GM12878 (cell line): ENCODE data around the gene BBS2. TPM values are rescaled to one million over a fixed set of nuclear protein-coding genes. Genes with fewer than 3 reads are reported as not detected.

Experiments used
- ATAC-seq: fragments of 200-7000 bp; cut with Tn5 transposase; 3 replicates; pipeline ENCODE4 v1.9.1; 2020; ENCODE audit warnings: mild to moderate bottlenecking, moderate library complexity
- BruUV-seq: library from RNA; stranded (reverse); fragments of 400-500 nt; replicated peaks from 2 replicates; lab custom pipeline; 2021; lab: Mats Ljungman, UMichigan
- CTCF ChIA-PET: fragments of 300-600 bp; sonication (Branson Sonifier 250); formaldehyde crosslinking; extraction: SDS; loops from one replicate; lab custom pipeline; 2021; ENCODE audit warnings: inconsistent platforms; lab: Yijun Ruan, JAX
- POLR2A ChIA-PET: fragments of 350-600 bp; formaldehyde crosslinking; extraction: SDS; loops from one replicate; lab custom pipeline; 2021; ENCODE audit warnings: inconsistent platforms; lab: Charles Lee
- RAD21 ChIA-PET: fragments of 300-600 bp; sonication (Branson Sonifier 250); formaldehyde crosslinking; loops from one replicate; lab custom pipeline; 2023; ENCODE audit warnings: antibody characterized with exemption; ENCODE audit not compliant: unreplicated experiment; lab: Charles Lee
- SMC1A ChIA-PET: fragments of 300-600 bp; sonication (Branson Sonifier 250); formaldehyde crosslinking; loops from one replicate; lab custom pipeline; 2023; ENCODE audit not compliant: unreplicated experiment, uncharacterized antibody; lab: Charles Lee
- DNase-seq: peaks from one replicate; pipeline ENCODE4 v3.0.0-alpha.2; 2011; ENCODE audit warnings: low read depth, low spot score
- FAIRE-seq: peaks from 3 replicates; lab custom pipeline; 2011; peaks lifted over from hg19 to GRCh38; lab: Jason Lieb, UNC
- H2AFZ ChIP-seq: 2 replicates; pipeline ENCODE4 v1.6.0; 2011; ENCODE audit warnings: low read depth, low read length, control low read depth; ENCODE audit not compliant: control insufficient read depth
- H3K27ac ChIP-seq: 2 replicates; pipeline ENCODE4 v1.5.1; 2011; ENCODE audit warnings: control low read depth; ENCODE audit not compliant: control insufficient read depth, insufficient read depth
- H3K27me3 ChIP-seq, 2 experiments: replicated peaks in 1 of 2; 2 replicates each; pipeline versions ENCODE4 v1.6.0 to v1.6.1; 2011; ENCODE audit warnings: low read length in 1 of 2; ENCODE audit not compliant: control insufficient read depth in 2 of 2, insufficient read depth in 2 of 2
- H3K36me3 ChIP-seq, 2 experiments: 2 replicates each; pipeline ENCODE4 v1.5.1; 2011; ENCODE audit warnings: low read length in 1 of 2; ENCODE audit not compliant: control insufficient read depth in 2 of 2, insufficient read depth in 2 of 2
- H3K4me1 ChIP-seq: 2 replicates; pipeline ENCODE4 v1.6.1; 2011; ENCODE audit warnings: mild to moderate bottlenecking, low read length, moderate library complexity, mixed read lengths; ENCODE audit not compliant: control insufficient read depth, insufficient read depth
- H3K4me2 ChIP-seq: 2 replicates; pipeline ENCODE4 v1.6.0; 2011; ENCODE audit warnings: control low read depth; ENCODE audit not compliant: control insufficient read depth, insufficient read depth
- H3K4me3 ChIP-seq: fragments of 200-600 bp; sonication (generic); 2 replicates; pipeline ENCODE4 v1.5.1; 2016
- H3K79me2 ChIP-seq: 2 replicates; pipeline ENCODE4 v1.6.0; 2011; ENCODE audit warnings: low read length; ENCODE audit not compliant: control insufficient read depth, insufficient read depth
- H3K9ac ChIP-seq: 2 replicates; pipeline ENCODE4 v1.8.0; 2011; ENCODE audit warnings: low read length, control low read depth, mixed read lengths; ENCODE audit not compliant: control insufficient read depth, insufficient read depth
- H3K9me3 ChIP-seq: replicated peaks from 3 replicates; pipeline ENCODE4 v1.5.1; 2011; ENCODE audit warnings: mild to moderate bottlenecking, low read length; ENCODE audit not compliant: control insufficient read depth, insufficient read depth
- H4K20me1 ChIP-seq: 2 replicates; pipeline ENCODE4 v1.6.0; 2011; ENCODE audit not compliant: control insufficient read depth, insufficient read depth
- BMI1 ChIP-seq: fragments of 450-650 bp; IDR thresholded peaks from 2 replicates; pipeline ENCODE4 v1.6.1; 2016; ENCODE audit warnings: mild to moderate bottlenecking, moderate library complexity, borderline replicate concordance
- CHD4 ChIP-seq: fragments of 200-600 bp; sonication (generic); IDR thresholded peaks from 2 replicates; pipeline ENCODE4 v1.6.1; 2016; ENCODE audit warnings: mild to moderate bottlenecking
- FOXK2 ChIP-seq: fragments of 450-650 bp; IDR thresholded peaks from 2 replicates; pipeline ENCODE4 v1.6.1; 2017; ENCODE audit warnings: mild to moderate bottlenecking, moderate library complexity
- MXI1 ChIP-seq: fragments of 150-350 bp; IDR thresholded peaks from 2 replicates; pipeline ENCODE4 v1.6.1; 2011; ENCODE audit warnings: low read depth, mild to moderate bottlenecking, inconsistent platforms, low read length, improper control_type of control experiment
- MYB ChIP-seq: fragments of 150-350 bp; IDR thresholded peaks from 2 replicates; pipeline ENCODE4 v1.6.1; 2014; ENCODE audit warnings: mild to moderate bottlenecking, low read depth, low read length, borderline replicate concordance
- NBN ChIP-seq: fragments of 450-650 bp; IDR thresholded peaks from 2 replicates; pipeline ENCODE4 v1.6.1; 2016
- PAX5 ChIP-seq: IDR thresholded peaks from 2 replicates; pipeline ENCODE4 v1.6.1; 2011; ENCODE audit warnings: low read depth, low read length, borderline replicate concordance
- POLR2AphosphoS2 ChIP-seq: IDR thresholded peaks from 2 replicates; pipeline ENCODE4 v1.6.1; 2011; ENCODE audit warnings: low read depth, mild to moderate bottlenecking, low read length, improper control_type of control experiment, moderate library complexity
- SMAD5 ChIP-seq: IDR thresholded peaks from 2 replicates; pipeline ENCODE4 v1.6.1; 2016; ENCODE audit warnings: antibody characterized with exemption, low read depth
- SRF ChIP-seq, 2 experiments: IDR thresholded peaks; 2 replicates each; pipeline ENCODE4 v1.6.1; 2011; ENCODE audit warnings: low read depth in 2 of 2, low read length in 2 of 2, mild to moderate bottlenecking in 1 of 2, moderate library complexity in 1 of 2
- STAT1 ChIP-seq: fragments of 450-650 bp; conservative IDR thresholded peaks from 2 replicates; pipeline ENCODE4 v1.6.1; 2014; ENCODE audit warnings: antibody characterized with exemption, mild to moderate bottlenecking
- TAF1 ChIP-seq: IDR thresholded peaks from 2 replicates; pipeline ENCODE4 v1.6.1; 2011; ENCODE audit warnings: mild to moderate bottlenecking, low read depth, low read length, borderline replicate concordance
- WRNIP1 ChIP-seq: IDR thresholded peaks from 2 replicates; pipeline ENCODE4 v1.6.1; 2011; ENCODE audit warnings: low read depth, low read length, improper control_type of control experiment, borderline replicate concordance
- YY1 ChIP-seq: IDR thresholded peaks from 2 replicates; pipeline ENCODE4 v1.6.1; 2011; ENCODE audit warnings: low read depth, mild to moderate bottlenecking, low read length
- ZNF384 ChIP-seq: IDR thresholded peaks from 2 replicates; pipeline ENCODE4 v1.6.1; 2012; ENCODE audit warnings: low read depth, mild to moderate bottlenecking, low read length, improper control_type of control experiment, borderline replicate concordance
- in situ Hi-C: fragments of 300-500 bp; cut with MboI; formaldehyde crosslinking; loops from 9 replicates; pipeline ENCODE4 v1.14.3; 2018; ENCODE audit warnings: mixed read lengths
- intact Hi-C: fragments of 100-400 bp; cut with micrococcal nuclease; formaldehyde crosslinking; loops from one replicate; pipeline ENCODE4 v1.14.2; 2022; ENCODE audit not compliant: unreplicated experiment
- polyA plus RNA-seq, 11 experiments: library from polyadenylated mRNA; depleted of rRNA in 4 of 11; unstranded in 6 of 11; stranded (reverse) in 5 of 11; fragments of >200 nt; fragmentation: Nextera tagmentation in 4 of 11; fragmentation: Illumina TruSeq in 1 of 11; extraction: Ambion mirVana in 4 of 11; extraction: Trizol in 1 of 11; gene quantifications; 1 replicate in 1 of 11; 2 replicates in 10 of 11; pipeline versions ENCODE4 v1.2.1 to v1.2.3, GENCODE V29; 2011 to 2016; ENCODE audit warnings: inconsistent platforms in 2 of 11, missing spikeins in 2 of 11, low read depth in 1 of 11
- total RNA-seq, 4 experiments: library from RNA; depleted of rRNA in 3 of 4; stranded (reverse); fragments of >200 nt in 3 of 4; fragmentation: Illumina TruSeq in 1 of 4; extraction: Trizol in 1 of 4; gene quantifications; 2 replicates each; pipeline versions ENCODE4 v1.2.1 to v1.2.3, GENCODE V29; 2013 to 2021

Gene BBS2
- total and polyA plus RNA-seq, 10 of the 15 experiments (the other 5 are each of a cell fraction or from before 2014, with no cell fraction given): 4.9 to 38.3 (median 16.4) TPM

GRCh38 chr16:56436258-56436657, 83.6 kb downstream of the BBS2 start:
- H3K79me2 ChIP-seq: no peaks in the 10 kb centered on the region

More at GRCh38 chr16:56436258-56436657, 83.6 kb downstream of the BBS2 start:
- RAD21 ChIA-PET: no interaction called here
- ATAC-seq (no peak), FAIRE-seq (no peak), DNase-seq (no peak)
- H3K4me2 ChIP-seq: no peak overlapping the region
- H4K20me1 ChIP-seq: no peaks in the 10 kb centered on the region
- POLR2A ChIA-PET: no interaction called here
- TF ChIP-seq SMAD5 (no peak), CHD4 (no peak), WRNIP1 (no peak), ZNF384 (no peak), BMI1 (no peak), STAT1 (no peak), MYB (no peak), TAF1 (no peak), PAX5 (no peak), FOXK2 (no peak), POLR2AphosphoS2 (no peak), YY1 (no peak), SRF (IDR thresholded peaks at IDR 0.05; ENCODE audit: low read depth in 2 of 2, low read length in 2 of 2) (no peak), NBN (no peak), MXI1 (no peak)
- no peak overlapping the region for H3K4me3 ChIP-seq
- H3K27me3 ChIP-seq: no peaks in the 10 kb centered on the region
- H3K4me1 ChIP-seq: no peaks in the 10 kb centered on the region
- no peaks in the 10 kb centered on the region for H3K9me3 ChIP-seq
- no peak overlapping the region for H3K9ac ChIP-seq
- in situ Hi-C loops (no loop called here), intact Hi-C loops (no loop called here)
- peaks cover 2 to 22% of the 10 kb centered on the region in 2 experiments; a peak in 2 of 4 replicates for H3K36me3 ChIP-seq
- no peak overlapping the region for H2AFZ ChIP-seq
- SMC1A ChIA-PET: interaction anchor here (1.5 to 2.1 kb wide), 2 partner anchors 13 to 42 kb away, joined by 3 to 4 read pairs; no protein-coding TSS in a partner anchor
- no TSS peak for BruUV-seq
- H3K27ac ChIP-seq: no peak overlapping the region
- CTCF ChIA-PET: interaction anchor here (1.3 kb wide), 1 partner anchor 78 kb away, joined by 3 read pairs; no protein-coding TSS in a partner anchor

Other genes with a start within 250 kb of the BBS2 start
Only the 7 nearest of the 15 such genes appear.
- gene AMFR, start 94.5 kb downstream of the BBS2 start, total RNA-seq (2014; rRNA removed): 67.6 and 86.9 TPM in 2 replicates
- gene AMFR, start 94.5 kb downstream of the BBS2 start, total RNA-seq (2014; rRNA removed; fragmentation: Illumina TruSeq; extraction: Trizol): 42.2 and 42.9 TPM in 2 replicates
- gene AMFR, start 94.5 kb downstream of the BBS2 start, total RNA-seq (2021): 56.2 and 63.7 TPM in 2 replicates
- gene AMFR, start 94.5 kb downstream of the BBS2 start, polyA plus RNA-seq (2011; rRNA removed): 13.4 and 34.0 TPM in 2 replicates
- gene AMFR, start 94.5 kb downstream of the BBS2 start, polyA plus RNA-seq (2014; fragmentation: Illumina TruSeq; extraction: Trizol): 22.6 and 23.1 TPM in 2 replicates
- 10 to 100 TPM; 11.8 to 13.8 TPM for gene AMFR, start 94.5 kb downstream of the BBS2 start, polyA plus RNA-seq (2014; fragmentation: Nextera tagmentation; extraction: Ambion mirVana)
- gene AMFR, start 94.5 kb downstream of the BBS2 start, polyA plus RNA-seq (2014; rRNA removed): 30.1 and 33.2 TPM in 2 replicates
- 10 to 100 TPM in 1 of 2 experiments, 1 to 10 TPM in 1; 8.2 to 10.0 TPM for gene AMFR, start 94.5 kb downstream of the BBS2 start, polyA plus RNA-seq (2016; fragmentation: Nextera tagmentation; extraction: Ambion mirVana)
- 145 and 229 TPM in 2 replicates for gene NUDT21, start 68.7 kb downstream of the BBS2 start, total RNA-seq (2014; rRNA removed)
- 106 and 110 TPM in 2 replicates for gene NUDT21, start 68.7 kb downstream of the BBS2 start, total RNA-seq (2014; rRNA removed; fragmentation: Illumina TruSeq; extraction: Trizol)
- gene NUDT21, start 68.7 kb downstream of the BBS2 start, total RNA-seq (2021): 200 and 203 TPM in 2 replicates
- gene NUDT21, start 68.7 kb downstream of the BBS2 start, polyA plus RNA-seq (2011; rRNA removed): 183 and 220 TPM in 2 replicates
- gene NUDT21, start 68.7 kb downstream of the BBS2 start, polyA plus RNA-seq (2014; fragmentation: Illumina TruSeq; extraction: Trizol): 104 and 141 TPM in 2 replicates
- 100 to 1,000 TPM in 1 of 2 experiments, 10 to 100 TPM in 1; 70.1 to 120 TPM for gene NUDT21, start 68.7 kb downstream of the BBS2 start, polyA plus RNA-seq (2014; fragmentation: Nextera tagmentation; extraction: Ambion mirVana)
- 99.0 and 175 TPM in 2 replicates for gene NUDT21, start 68.7 kb downstream of the BBS2 start, polyA plus RNA-seq (2014; rRNA removed)
- 100 to 1,000 TPM; 134 to 152 TPM for gene NUDT21, start 68.7 kb downstream of the BBS2 start, polyA plus RNA-seq (2016; fragmentation: Nextera tagmentation; extraction: Ambion mirVana)
- gene OGFOD1, start 68.5 kb downstream of the BBS2 start, total RNA-seq (2014; rRNA removed): 42.4 and 58.3 TPM in 2 replicates
- 41.8 and 43.2 TPM in 2 replicates for gene OGFOD1, start 68.5 kb downstream of the BBS2 start, total RNA-seq (2014; rRNA removed; fragmentation: Illumina TruSeq; extraction: Trizol)
- 51.6 and 54.4 TPM in 2 replicates for gene OGFOD1, start 68.5 kb downstream of the BBS2 start, total RNA-seq (2021)
- gene OGFOD1, start 68.5 kb downstream of the BBS2 start, polyA plus RNA-seq (2011; rRNA removed): 38.8 and 48.8 TPM in 2 replicates
- 60.6 and 74.3 TPM in 2 replicates for gene OGFOD1, start 68.5 kb downstream of the BBS2 start, polyA plus RNA-seq (2014; fragmentation: Illumina TruSeq; extraction: Trizol)
- 10 to 100 TPM; 31.4 to 40.7 TPM for gene OGFOD1, start 68.5 kb downstream of the BBS2 start, polyA plus RNA-seq (2014; fragmentation: Nextera tagmentation; extraction: Ambion mirVana)
- gene OGFOD1, start 68.5 kb downstream of the BBS2 start, polyA plus RNA-seq (2014; rRNA removed): 54.8 and 57.2 TPM in 2 replicates
- 100 to 1,000 TPM; 117 to 119 TPM for gene OGFOD1, start 68.5 kb downstream of the BBS2 start, polyA plus RNA-seq (2016; fragmentation: Nextera tagmentation; extraction: Ambion mirVana)
- not detected in 2 replicates for gene MT4, start 45.0 kb upstream of the BBS2 start, total RNA-seq (2014; rRNA removed)
- not detected in 2 replicates for gene MT4, start 45.0 kb upstream of the BBS2 start, total RNA-seq (2014; rRNA removed; fragmentation: Illumina TruSeq; extraction: Trizol)
- not detected in 2 replicates for gene MT4, start 45.0 kb upstream of the BBS2 start, total RNA-seq (2021)
- gene MT4, start 45.0 kb upstream of the BBS2 start, polyA plus RNA-seq (2011; rRNA removed): not detected in 2 replicates
- gene MT4, start 45.0 kb upstream of the BBS2 start, polyA plus RNA-seq (2014; fragmentation: Illumina TruSeq; extraction: Trizol): not detected in 2 replicates
- gene MT4, start 45.0 kb upstream of the BBS2 start, polyA plus RNA-seq (2014; fragmentation: Nextera tagmentation; extraction: Ambion mirVana): not detected
- not detected in 2 replicates for gene MT4, start 45.0 kb upstream of the BBS2 start, polyA plus RNA-seq (2014; rRNA removed)
- gene MT4, start 45.0 kb upstream of the BBS2 start, polyA plus RNA-seq (2016; fragmentation: Nextera tagmentation; extraction: Ambion mirVana): not detected
- not detected in 2 replicates for gene MT3, start 69.5 kb upstream of the BBS2 start, total RNA-seq (2014; rRNA removed)
- gene MT3, start 69.5 kb upstream of the BBS2 start, total RNA-seq (2014; rRNA removed; fragmentation: Illumina TruSeq; extraction: Trizol): not detected in 2 replicates
- not detected in 2 replicates for gene MT3, start 69.5 kb upstream of the BBS2 start, total RNA-seq (2021)
- 0.24 and 0.41 TPM in 2 replicates for gene MT3, start 69.5 kb upstream of the BBS2 start, polyA plus RNA-seq (2011; rRNA removed)
- not detected in 2 replicates for gene MT3, start 69.5 kb upstream of the BBS2 start, polyA plus RNA-seq (2014; fragmentation: Illumina TruSeq; extraction: Trizol)
- not detected for gene MT3, start 69.5 kb upstream of the BBS2 start, polyA plus RNA-seq (2014; fragmentation: Nextera tagmentation; extraction: Ambion mirVana)
- not detected in 2 replicates for gene MT3, start 69.5 kb upstream of the BBS2 start, polyA plus RNA-seq (2014; rRNA removed)
- not detected for gene MT3, start 69.5 kb upstream of the BBS2 start, polyA plus RNA-seq (2016; fragmentation: Nextera tagmentation; extraction: Ambion mirVana)
- 19.0 and 20.1 TPM in 2 replicates for gene MT2A, start 88.6 kb upstream of the BBS2 start, total RNA-seq (2014; rRNA removed)
- 10.7 and 12.7 TPM in 2 replicates for gene MT2A, start 88.6 kb upstream of the BBS2 start, total RNA-seq (2014; rRNA removed; fragmentation: Illumina TruSeq; extraction: Trizol)
- gene MT2A, start 88.6 kb upstream of the BBS2 start, total RNA-seq (2021): 44.8 and 54.8 TPM in 2 replicates
- 8.1 and 11.3 TPM in 2 replicates for gene MT2A, start 88.6 kb upstream of the BBS2 start, polyA plus RNA-seq (2011; rRNA removed)
- 0.41 and 7.3 TPM in 2 replicates for gene MT2A, start 88.6 kb upstream of the BBS2 start, polyA plus RNA-seq (2014; fragmentation: Illumina TruSeq; extraction: Trizol)
- 10 to 100 TPM; 56.3 to 75.3 TPM for gene MT2A, start 88.6 kb upstream of the BBS2 start, polyA plus RNA-seq (2014; fragmentation: Nextera tagmentation; extraction: Ambion mirVana)
- 52.3 and 59.0 TPM in 2 replicates for gene MT2A, start 88.6 kb upstream of the BBS2 start, polyA plus RNA-seq (2014; rRNA removed)
- gene MT2A, start 88.6 kb upstream of the BBS2 start, polyA plus RNA-seq (2016; fragmentation: Nextera tagmentation; extraction: Ambion mirVana): 100 to 1,000 TPM; 270 to 271 TPM
- gene MT1E, start 105.8 kb upstream of the BBS2 start, total RNA-seq (2014; rRNA removed): 10.0 and 11.0 TPM in 2 replicates
- 7.6 and 7.9 TPM in 2 replicates for gene MT1E, start 105.8 kb upstream of the BBS2 start, total RNA-seq (2014; rRNA removed; fragmentation: Illumina TruSeq; extraction: Trizol)
- gene MT1E, start 105.8 kb upstream of the BBS2 start, total RNA-seq (2021): 10.6 and 12.7 TPM in 2 replicates
- gene MT1E, start 105.8 kb upstream of the BBS2 start, polyA plus RNA-seq (2011; rRNA removed): 16.8 and 18.2 TPM in 2 replicates
- 0.48 and 5.8 TPM in 2 replicates for gene MT1E, start 105.8 kb upstream of the BBS2 start, polyA plus RNA-seq (2014; fragmentation: Illumina TruSeq; extraction: Trizol)
- 10 to 100 TPM; 17.7 to 20.7 TPM for gene MT1E, start 105.8 kb upstream of the BBS2 start, polyA plus RNA-seq (2014; fragmentation: Nextera tagmentation; extraction: Ambion mirVana)
- 16.2 and 18.8 TPM in 2 replicates for gene MT1E, start 105.8 kb upstream of the BBS2 start, polyA plus RNA-seq (2014; rRNA removed)
- gene MT1E, start 105.8 kb upstream of the BBS2 start, polyA plus RNA-seq (2016; fragmentation: Nextera tagmentation; extraction: Ambion mirVana): 10 to 100 TPM; 20.1 to 22.3 TPM